GM21723 (cell line): ENCODE data around the gene HUNK.
"Not testable (repeated sequence)": the region's sequence is repeated elsewhere in the genome, so short reads cannot be mapped to it uniquely, and the experiment has no call there.

Experiments
- ATAC-seq: cut with Tn5 transposase; IDR thresholded peaks from one replicate; pipeline ENCODE4 v1.9.1; 2021; ENCODE audit warnings: mild to moderate bottlenecking, moderate library complexity; ENCODE audit not compliant: unreplicated experiment

Gene HUNK

DNA sequence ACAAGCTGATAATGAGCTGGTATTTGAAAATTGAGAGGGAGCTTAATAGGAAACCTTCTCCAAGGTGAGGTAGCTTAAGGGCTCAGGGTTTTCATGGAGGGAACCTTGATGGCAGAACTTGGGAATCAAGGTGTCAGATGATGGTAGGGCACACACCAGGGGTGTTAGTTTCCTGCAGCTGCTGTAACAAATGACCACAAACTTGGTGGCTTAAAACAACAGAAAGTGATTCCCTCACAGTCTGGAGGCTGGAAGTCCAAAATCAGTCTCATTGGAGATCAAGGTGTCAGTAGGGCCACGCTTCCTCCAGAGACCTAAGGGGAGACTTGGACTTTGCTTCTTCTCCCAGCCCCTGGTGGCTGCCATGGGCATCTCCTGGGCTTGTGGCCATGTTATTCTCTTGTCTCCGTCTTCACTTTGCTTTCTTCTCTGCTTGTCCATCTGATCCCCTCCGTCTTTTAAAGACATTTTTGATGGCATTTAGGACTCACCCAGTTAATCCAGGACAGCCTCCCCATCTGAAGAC is 45.5 kb downstream of the HUNK start:
- no peak for ATAC-seq

DNA sequence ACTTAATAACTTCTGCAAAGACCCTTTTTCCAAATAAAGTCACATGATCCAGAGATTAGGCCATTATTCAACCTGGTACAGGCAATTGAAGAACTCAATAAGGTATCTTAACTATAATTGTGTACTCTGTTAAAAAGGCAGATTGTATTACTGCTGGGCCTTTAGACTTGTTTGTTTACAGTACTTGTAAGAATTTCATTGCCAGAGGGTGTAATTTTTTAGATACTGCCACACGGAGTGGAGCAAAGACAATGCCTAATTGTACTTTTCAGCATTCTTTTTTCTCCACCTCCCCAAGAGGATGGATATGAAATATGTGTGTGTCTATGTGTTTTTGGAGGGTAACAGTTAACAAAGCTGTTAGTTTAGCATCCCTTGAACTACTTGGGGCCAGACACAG is 47.5 kb downstream of the HUNK start:
- no peak for ATAC-seq

DNA sequence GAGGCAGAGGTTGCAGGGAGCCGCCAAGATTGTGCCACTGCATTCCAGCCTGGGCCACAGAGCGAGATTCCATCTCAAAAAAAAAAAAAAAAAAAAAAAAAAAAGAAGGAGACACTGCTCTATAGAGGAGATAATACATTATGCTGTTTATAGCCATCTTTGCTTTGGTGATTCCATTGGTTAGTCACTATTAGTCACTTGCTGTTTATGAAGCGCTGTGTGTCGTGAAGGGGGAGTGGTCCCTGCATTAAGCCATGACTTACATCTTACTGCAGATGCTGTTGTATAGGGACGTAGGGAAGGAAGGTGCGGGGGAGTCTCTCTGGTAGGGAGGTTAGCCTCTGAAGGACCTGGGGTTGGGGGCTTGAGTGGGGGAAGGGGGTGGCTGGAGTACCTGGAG is 48.3 kb downstream of the HUNK start:
- ATAC-seq, result no peak

DNA sequence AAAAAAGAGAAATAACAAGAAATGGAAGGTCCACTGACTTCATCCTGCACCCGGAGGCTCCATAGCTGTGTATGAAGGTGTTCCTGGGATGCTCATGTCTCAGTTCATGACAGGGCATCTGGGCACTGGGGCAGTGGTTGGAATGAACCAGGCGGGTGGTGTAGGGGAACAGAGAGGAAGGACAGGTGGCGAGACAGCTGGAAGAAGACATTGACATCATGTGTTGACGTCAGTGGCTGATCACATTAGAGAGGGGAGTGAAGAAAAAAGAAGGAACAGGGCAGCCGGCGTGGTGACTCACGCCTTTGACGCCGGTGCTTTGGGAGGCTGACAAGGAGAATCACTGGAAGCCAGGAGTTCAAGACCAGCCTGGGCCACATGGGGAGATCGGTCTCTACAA is 50.1 kb downstream of the HUNK start:
- ATAC-seq, result no peak

DNA sequence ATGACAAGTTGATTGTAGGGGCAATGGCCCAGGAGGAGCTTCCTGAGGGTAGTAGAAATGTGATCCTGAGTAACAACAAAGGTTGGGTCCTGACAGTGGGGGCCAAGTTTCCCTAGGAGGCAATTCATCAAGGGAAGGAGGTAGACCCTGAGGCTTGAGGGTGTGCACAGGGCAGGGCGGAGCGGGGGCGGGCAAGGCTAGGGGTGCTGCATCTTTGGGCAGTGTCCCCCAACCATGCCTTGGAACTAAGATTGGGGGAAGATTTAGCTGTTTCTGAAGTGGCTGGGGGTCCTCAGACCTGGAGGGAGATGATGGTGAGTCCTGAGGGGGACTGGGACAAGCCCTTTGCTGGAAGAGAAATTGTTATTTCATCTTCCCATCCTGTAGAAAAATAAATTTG is 50.9 kb downstream of the HUNK start:
- no peak for ATAC-seq

DNA sequence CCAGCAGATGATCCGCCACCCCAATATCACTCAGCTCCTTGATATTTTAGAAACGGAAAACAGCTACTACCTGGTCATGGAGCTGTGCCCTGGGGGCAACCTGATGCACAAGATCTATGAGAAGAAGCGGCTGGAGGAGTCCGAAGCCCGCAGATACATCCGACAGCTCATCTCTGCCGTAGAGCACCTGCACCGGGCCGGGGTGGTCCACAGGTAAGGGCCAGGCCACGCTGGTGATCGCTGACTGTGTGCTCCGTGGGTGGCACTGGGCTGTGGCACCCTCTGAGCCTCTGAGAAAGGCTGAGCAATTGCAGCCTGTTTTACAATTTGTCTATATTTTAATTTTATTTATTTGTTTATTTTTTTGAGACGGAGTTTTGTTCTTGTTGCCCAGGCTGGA is 51.7 kb downstream of the HUNK start:
- no peak for ATAC-seq

DNA sequence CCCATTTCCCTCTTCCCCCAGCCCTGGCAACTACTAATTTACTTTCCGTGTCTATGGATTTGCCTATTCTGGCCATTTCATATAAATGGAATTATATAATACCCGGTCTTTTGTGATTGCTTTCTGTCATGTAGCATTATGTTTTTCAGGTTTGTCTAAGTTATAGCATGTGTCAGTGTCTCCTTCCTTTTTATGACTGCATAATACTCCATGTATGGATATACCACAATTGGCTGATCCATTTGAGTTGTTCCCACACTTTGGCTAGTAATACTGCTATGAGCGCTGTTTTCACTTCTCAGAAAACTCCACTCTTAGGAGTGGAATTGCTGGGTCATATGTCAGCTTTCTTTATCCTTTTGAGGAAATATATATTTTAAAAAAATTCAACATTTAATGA is 53.7 kb downstream of the HUNK start:
- ATAC-seq, result no peak

DNA sequence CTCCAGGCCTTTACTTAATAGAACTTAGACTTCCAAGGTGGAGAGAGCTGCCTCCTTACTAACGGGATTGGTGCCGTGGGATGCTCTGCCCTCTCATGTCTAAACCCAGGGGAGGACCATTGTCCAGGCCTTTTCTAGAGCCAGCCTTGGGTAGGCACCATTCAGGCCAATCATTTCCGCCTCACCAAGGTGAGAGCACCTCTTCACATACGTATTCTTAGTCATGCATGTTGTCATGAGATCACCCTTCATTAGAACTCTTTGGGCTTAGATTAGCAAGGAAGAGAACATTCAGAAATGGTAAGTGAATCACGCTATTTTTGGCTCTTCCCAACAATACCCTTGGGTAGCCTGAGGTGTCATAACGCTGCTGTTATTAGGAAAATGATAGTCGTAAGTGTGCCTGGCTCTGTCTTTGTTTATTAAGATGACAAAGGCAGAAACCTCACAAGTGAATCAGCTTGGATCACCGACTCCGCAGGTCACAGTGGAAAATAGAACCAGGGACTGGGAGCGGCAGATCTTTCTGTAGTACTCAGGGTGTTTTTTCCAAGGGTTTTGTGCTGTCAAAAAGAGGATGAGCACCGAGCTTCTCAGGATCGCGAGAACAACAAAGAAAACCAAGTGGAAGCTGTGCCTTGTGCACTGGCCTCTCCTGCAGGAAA is 55.0 kb downstream of the HUNK start:
- ATAC-seq, result no peak

DNA sequence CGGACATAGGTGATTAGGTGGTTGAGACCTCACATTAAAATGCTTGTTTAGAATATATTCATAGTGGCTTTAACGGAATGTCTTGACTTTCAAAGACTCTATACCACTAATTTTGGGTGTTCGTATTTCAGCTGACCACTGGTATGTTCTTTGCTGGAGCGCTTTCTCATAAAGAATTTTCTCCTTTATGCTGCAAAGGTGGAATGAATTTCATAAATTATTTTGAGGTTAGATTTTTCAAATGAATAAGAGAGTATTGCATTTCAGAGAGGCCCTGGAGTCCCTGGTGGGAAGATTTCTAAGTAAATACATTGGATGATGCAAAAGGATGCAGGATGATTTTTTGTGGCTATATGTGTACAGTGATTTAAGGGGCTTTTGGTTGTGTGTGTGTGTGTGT is 55.8 kb downstream of the HUNK start:
- ATAC-seq, result no peak

DNA sequence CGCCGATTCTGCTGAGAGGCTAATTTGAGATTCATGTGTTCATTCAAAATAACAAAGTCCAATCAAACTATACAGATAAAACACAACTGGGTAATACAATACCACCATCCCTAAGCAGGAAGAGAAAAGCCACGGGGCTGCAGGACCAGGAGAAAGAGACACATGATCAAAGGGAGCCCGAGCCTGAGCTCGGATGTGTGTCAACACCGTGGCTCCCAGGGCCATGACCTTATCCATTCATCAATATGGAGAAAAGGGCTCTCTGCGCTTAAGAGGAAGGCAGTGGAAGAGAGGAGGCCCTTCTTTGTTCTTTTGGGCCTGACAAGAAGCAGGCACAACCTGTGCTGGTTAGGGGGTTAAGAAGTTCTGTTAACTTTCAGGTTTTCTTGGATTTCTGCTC is 56.7 kb downstream of the HUNK start:
- no peak for ATAC-seq

DNA sequence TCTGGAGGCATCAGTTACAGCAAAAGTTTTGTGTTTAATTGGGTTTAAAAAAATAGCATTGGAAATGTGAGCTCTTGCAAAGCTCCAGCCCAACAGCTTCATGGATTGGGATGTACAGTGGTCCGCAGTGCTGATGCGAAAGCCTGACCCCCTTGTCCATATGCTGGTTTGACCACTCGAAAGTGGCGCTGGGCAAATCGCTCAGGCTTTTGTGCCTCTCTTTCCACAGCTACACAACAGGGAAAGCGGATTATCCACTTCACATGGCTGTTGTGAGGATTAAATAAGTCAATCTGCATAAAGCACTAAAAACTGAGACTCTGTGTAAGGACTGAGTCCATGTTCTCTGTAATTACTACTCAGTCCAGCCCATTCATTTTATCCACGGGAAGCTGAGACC is 57.2 kb downstream of the HUNK start:
- ATAC-seq, result no peak

DNA sequence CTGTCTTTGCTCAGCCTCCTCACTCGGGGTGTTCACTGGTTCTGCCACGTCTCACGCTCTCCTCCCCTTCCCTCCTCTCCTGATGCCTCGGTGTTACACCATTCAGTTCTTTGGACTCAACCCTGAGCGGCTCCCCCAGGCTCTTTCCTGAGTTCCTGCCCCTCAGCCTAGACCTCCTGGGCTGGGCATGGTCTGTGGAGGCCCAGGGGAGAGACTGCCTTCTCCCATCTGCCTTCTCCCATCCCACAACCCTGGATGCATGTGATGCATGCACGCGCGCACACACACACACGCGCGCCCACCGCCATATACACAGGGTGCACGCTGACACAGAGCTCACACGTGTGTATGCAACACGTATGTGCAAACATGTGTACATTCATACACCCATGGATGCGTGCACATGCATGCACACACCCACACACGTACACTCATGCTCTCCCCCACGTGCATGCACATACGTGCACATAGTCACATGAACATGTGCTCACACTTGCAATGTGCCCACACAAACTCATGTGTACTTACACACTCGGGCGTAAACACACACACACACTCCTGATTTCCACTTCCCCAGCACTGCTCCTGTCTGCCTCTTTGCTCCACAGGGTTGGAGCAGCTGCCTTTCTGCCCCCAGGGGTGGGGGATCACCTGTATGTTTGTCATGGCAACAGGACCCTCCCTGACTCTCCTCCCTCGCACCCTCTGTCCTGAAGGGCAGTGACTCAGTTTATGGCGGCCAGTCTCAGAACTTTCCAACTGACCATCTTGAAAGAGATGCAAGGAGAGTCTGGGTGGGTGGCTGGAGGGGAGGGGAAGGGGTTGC is 59.0 kb downstream of the HUNK start:
- ATAC-seq, result no peak

DNA sequence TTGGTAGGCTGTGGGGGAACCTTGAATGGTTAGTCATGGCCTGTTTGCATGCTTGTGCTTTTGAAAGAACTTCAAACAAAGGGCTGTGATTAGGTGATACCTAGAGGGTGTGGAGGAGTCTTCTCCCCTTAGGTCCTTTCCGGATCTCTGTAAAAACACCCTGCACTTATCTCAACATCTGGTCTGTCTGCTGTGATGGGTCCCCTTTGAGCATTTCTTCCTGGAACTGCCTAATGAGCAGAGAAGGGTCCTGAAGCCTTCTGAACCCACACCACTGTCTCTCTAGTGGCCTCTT is 59.6 kb downstream of the HUNK start:
- ATAC-seq, result no peak

DNA sequence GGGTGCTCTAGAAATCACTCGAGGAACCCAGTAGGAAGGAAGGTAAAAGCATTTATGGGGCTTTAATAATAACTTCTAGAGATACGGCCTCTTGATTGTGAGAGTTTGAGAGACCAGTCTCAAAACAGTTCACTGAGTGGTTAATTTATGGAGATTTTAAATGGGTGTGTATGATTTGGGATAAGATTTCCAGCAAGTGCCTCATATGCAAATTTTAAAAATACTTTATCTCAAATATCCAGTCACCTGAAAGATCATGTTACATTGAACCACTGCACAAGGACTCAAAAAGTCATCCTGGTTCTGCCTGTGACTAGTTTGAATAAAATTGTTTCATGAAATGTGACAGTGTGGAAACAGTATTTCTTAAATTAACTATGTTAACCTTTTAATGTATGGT is 64.5 kb downstream of the HUNK start:
- no peak for ATAC-seq

DNA sequence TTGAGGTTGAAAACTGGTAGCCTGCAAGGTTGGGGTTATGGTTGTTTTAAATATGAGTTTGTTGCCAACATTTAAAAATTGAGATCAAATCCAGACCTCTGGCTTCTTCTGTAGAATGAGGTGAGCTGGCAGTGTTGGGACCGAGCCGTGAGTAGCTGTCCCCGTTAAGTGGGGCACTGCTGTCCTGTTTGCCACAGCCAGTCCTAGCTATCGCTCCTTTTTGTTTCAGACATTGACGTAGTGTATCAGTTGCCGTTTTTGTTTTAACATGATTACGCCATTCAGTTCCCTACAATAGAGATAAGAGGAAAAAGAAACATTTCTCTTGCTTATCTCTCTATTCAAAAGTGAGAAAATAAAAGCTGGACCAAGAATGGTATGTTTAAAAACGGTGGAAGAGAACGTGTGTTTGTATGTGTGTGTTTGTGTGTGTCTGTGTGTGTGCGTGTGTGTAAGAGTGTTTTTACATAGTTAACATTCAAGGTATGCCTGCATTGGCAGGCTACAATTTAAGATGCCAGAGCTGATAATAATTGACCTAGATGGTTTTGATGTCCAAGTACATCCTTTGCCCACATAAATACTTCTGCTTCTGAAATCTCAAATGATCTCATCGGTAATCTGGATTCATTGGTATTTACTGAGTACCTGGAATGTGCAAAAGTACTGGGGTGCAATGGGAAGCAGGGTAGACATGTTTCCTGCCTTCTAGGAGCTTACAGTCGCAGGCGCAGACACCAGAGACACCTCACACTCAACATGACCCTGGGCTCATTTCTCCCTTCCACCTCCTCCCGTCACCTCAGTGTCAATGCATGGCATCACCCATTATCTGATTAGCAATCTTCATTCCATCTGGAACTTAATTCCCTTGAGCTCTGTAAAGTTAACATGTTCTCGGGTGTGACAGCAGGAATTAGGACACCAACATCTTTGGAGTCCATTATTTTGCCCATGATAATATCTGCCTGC is 65.8 kb downstream of the HUNK start:
- ATAC-seq, result no peak

DNA sequence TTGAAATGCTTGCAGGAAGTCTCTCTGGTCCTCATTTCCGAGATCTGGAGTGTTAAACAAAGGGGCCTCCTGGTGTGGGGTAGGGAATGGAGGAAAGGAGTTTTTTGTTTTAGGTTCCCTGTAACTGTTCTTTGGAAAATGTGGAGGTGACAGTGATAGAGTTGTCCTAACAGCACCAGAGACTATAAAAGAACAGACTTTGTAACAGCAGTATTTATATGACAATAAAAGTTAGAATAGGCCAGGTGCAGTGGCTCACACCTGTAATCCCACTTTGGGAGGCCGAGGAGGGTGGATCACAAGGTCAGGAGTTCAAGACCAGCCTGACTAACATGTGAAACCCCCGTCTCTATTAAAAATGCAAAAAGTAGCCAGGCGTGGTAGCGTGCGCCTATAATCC is 68.9 kb downstream of the HUNK start:
- no peak for ATAC-seq

DNA sequence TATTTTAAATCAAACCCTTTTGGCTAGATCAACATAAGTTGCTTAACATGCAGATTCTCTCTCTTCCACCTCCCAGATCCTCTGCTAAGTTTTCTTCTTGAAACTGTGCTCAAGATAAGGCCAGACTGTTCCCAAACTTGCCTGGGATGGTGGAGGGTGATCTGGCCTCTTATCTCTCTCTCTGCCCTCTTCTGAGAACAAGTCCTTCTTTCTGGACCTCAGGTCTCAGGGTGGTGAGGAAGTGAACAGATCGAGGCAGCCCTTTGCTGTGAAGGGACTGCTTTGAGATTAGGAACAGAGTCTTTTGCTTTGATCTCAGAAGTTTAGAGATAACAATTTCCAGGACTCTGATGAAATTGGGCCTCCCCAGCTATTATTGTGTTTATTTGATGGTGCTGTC is 70.7 kb downstream of the HUNK start:
- no peak for ATAC-seq

DNA sequence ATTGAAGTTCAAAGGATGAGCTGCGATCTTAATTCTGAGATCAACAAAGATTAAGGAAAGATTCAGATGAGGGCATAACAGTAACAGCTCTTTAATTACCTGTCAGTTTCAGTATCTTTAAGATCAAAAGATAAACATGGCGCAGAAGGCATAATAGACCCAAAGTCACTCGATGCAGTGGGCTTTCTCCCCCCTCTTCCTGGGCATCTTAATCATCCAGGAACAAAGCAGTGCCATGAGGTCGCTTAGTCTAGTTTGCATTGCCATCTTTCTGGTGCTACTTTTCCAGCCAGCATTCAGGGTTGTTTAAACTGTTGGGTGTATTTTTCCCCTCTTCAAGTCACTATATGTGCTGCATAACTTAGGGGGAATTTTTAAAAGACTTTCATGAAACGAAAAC is 72.3 kb downstream of the HUNK start:
- ATAC-seq, result no peak

DNA sequence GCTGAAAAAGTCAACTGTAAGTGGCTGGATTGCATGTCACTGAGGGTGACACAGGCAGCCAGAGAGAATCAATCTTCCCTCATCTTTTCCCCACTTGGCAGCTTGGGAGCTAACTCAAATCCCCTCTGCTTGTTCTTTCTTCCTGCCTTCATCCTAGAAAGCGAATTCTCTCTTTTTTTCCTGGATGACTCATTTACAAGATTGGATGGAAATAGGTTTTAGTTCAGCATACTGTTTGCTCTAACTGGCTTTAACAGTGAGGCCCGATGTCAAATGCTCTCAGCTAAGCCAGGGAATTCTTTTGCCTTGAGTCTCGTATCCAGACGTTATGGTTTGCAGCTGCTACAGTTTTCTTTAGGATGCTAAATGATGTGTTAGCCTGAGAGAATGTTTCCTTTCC is 72.7 kb downstream of the HUNK start:
- ATAC-seq, result no peak

DNA sequence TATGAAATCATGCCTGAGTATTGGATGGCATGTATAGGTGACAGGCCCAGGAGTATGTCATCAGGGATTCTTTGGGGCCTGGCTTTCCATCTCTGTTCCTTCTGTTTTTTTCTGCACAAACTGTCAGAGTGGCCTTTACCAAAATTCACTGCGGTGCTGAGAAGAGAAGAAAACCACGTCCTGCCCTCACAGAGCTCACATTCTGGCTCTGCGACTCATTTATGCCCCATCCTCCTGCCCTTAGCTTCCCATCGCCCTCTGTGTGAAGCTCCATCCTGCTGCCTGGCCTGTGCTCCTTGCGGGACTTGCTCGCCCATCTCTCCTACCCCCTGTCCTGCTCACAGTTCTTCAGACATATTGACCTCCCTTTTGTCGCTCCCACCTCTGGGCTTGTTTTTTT is 73.4 kb downstream of the HUNK start:
- ATAC-seq, result no peak

DNA sequence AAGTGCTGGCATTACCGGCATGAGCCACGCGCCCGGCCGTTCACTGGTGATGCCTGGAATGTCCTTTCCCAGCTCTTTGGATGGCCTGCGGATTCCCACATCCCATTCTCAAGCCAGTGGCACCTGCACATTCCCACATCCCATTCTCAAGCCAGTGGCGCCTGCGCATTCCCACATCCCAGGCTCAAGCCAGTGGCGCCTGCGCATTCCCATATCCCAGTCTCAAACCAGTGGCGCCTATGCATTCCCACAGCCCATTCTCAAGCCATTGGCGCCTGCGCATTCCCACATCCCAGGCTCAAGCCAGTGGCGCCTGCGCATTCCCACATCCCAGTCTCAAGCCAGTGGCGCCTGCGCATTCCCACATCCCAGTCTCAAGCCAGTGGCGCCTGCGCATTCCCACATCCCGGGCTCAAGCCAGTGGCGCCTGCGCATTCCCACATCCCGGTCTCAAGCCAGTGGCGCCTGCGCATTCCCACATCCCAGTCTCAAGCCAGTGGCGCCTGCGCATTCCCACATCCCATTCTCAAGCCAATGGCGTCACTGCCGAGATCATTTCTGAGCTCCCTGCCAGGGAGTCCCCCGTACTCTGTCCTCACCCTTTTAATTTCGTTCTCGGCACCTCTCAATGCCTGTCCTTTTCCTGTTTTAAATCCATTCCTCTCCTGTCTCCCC is 74.2 kb downstream of the HUNK start:
- ATAC-seq, result not testable (repeated sequence)
